Esophagus squamous epithelium (tissue), 5 donors: ENCODE data around the gene GAS2L2. TPM values are rescaled to one million over a fixed set of nuclear protein-coding genes. Genes with fewer than 3 reads are reported as not detected.

Source experiments
- DNase-seq: peaks from one replicate; lab custom pipeline; 2025; lab: John Stamatoyannopoulos, UW
- H3K27ac ChIP-seq, 4 donors: fragments of 200-600 bp; sonication (generic); one replicate each; pipeline ENCODE4 v1.5.1; 2016 to 2019; ENCODE audit warnings: mild to moderate bottlenecking in 1 of 4
- H3K27me3 ChIP-seq, 4 donors: fragments of 200-600 bp; sonication (generic); 1 replicate in 3 of 4; 2 replicates in 1 of 4; pipeline versions ENCODE4 v1.5.1 to v1.6.0; 2017 to 2021; ENCODE audit warnings: antibody characterized with exemption in 1 of 4
- H3K36me3 ChIP-seq, 3 donors: fragments of 200-600 bp; sonication (generic); one replicate each; pipeline ENCODE4 v1.5.1; 2016 to 2019
- H3K4me1 ChIP-seq, 3 donors: fragments of 200-600 bp; sonication (generic); one replicate each; pipeline ENCODE4 v1.5.1; 2017 to 2019
- H3K4me3 ChIP-seq, 4 donors: fragments of 200-600 bp; sonication (generic); 1 replicate in 3 of 4; 2 replicates in 1 of 4; pipeline ENCODE4 v1.5.1; 2016 to 2019; ENCODE audit warnings: mild to moderate bottlenecking in 2 of 4, moderate library complexity in 1 of 4
- H3K9me3 ChIP-seq, 3 donors: fragments of 200-600 bp; sonication (generic); one replicate each; pipeline ENCODE4 v1.5.1; 2016 to 2019
- CTCF ChIP-seq, 6 experiments: fragments of 450-650 bp in 4 of 6; fragments of 200-600 bp in 2 of 6; sonication (generic) in 2 of 6; IDR thresholded peaks; one replicate each; pipeline ENCODE4 v1.5.1; 2016 to 2019; ENCODE audit warnings: antibody characterized with exemption in 6 of 6, mild to moderate bottlenecking in 4 of 6, moderate library complexity in 4 of 6
- POLR2A ChIP-seq, 4 donors: fragments of 450-650 bp; IDR thresholded peaks; one replicate each; pipeline ENCODE4 v1.6.1; 2017; ENCODE audit warnings: antibody characterized with exemption in 4 of 4, mild to moderate bottlenecking in 4 of 4, moderate library complexity in 3 of 4
- WGBS, 2 donors: methylation state at CpG; one replicate each; pipeline ENCODE4 v1.1.5; 2018; 5-methylcytosine and 5-hydroxymethylcytosine counted together
- intact Hi-C: fragments of 100-400 bp; cut with DNase I; formaldehyde crosslinking; loops from one replicate; pipeline ENCODE4 v1.15.0; 2022
- total RNA-seq, 4 donors: library from RNA; depleted of rRNA; stranded (reverse); fragments of >200 nt; gene quantifications; one replicate each; pipeline ENCODE4 v1.1.0, GENCODE V29; 2016
- donor health status: DM: yes; HTN: yes; CAD: no.

GAS2L2 gene
- total RNA-seq, 4 donors from 2014 or later, result not detected

GRCh38 chr17:35700150-35700549 lies 52.9 kb downstream of the GAS2L2 start:
- H3K4me1 ChIP-seq, result no peaks in the 10 kb centered on the region
- intact Hi-C loops, result no loop called here
- no peak overlapping the region for H3K4me3 ChIP-seq
- no peak for DNase-seq
- H3K27me3 ChIP-seq, result no peaks in the 10 kb centered on the region
- no peak overlapping the region for H3K27ac ChIP-seq
- 89 to 93% methylated on average over 6 of the region's 6 CpGs for WGBS, 2 donors
- TF ChIP-seq POLR2A (IDR thresholded peaks at IDR 0.05) (no peak), CTCF (IDR thresholded peaks at IDR 0.05) (no peak)
- H3K36me3 ChIP-seq, result peaks cover 0 to 31% (median 1%) of the 10 kb centered on the region in 3 donors
- H3K9me3 ChIP-seq, result no peaks in the 10 kb centered on the region

DNA sequence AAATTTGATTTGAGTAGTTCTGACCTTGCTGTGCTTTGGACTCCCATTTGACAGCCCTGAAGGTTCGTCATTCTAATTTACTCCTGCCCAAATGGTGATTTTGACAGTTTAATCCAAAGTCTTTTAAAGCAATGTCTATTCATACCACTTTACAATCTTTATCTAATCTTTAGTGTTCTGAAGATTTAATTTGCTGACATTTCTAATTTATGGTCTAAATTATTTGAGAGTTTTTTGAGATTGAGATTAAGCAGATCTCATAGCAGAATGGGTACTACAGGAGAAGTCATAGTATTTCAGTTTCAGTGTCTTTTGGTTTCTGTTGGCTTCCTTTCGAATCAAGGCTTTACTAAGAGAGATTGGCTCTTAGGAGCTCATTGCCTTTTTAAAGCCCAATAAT lies 54.2 kb downstream of the GAS2L2 start:
- TF ChIP-seq CTCF (IDR thresholded peaks at IDR 0.05) (no peak), POLR2A (IDR thresholded peaks at IDR 0.05) (no peak)
- Histone ChIP-seq H3K36me3 (peaks cover 0 to 45% (median 8%) of the 10 kb centered on the region in 3 donors), H3K9me3 (no peaks in the 10 kb centered on the region), H3K4me1 (no peaks in the 10 kb centered on the region), H3K4me3 (no peak overlapping the region), H3K27me3 (no peaks in the 10 kb centered on the region), H3K27ac (no peak overlapping the region)
- DNase-seq, result no peak
- 95 to 98% methylated on average over 2 of the region's 2 CpGs for WGBS, 2 donors
- intact Hi-C loops, result loop anchor here (10.0 kb wide), 1 partner anchor 74 kb away; no protein-coding TSS in a partner anchor

GRCh38 chr17:35695613-35696012 lies 57.4 kb downstream of the GAS2L2 start:
- TF ChIP-seq CTCF (IDR thresholded peaks at IDR 0.05) (no peak), POLR2A (IDR thresholded peaks at IDR 0.05) (no peak)
- 82 to 88% methylated on average over 2 of the region's 2 CpGs for WGBS, 2 donors
- Histone ChIP-seq H3K4me3 (no peak overlapping the region), H3K4me1 (no peaks in the 10 kb centered on the region), H3K27me3 (no peaks in the 10 kb centered on the region), H3K36me3 (peaks cover 0 to 75% (median 14%) of the 10 kb centered on the region in 3 donors), H3K9me3 (no peaks in the 10 kb centered on the region), H3K27ac (no peak overlapping the region)
- intact Hi-C loops, result loop anchor here (10.0 kb wide), 1 partner anchor 71 kb away; no protein-coding TSS in a partner anchor
- no peak for DNase-seq

- Histone ChIP-seq H3K36me3 (peaks cover 0 to 80% (median 14%) of the 10 kb centered on the region in 3 donors), H3K27me3 (no peaks in the 10 kb centered on the region), H3K4me1 (no peaks in the 10 kb centered on the region), H3K27ac (no peak overlapping the region), H3K4me3 (no peak overlapping the region), H3K9me3 (no peaks in the 10 kb centered on the region)
- no peak for DNase-seq
- 79 to 85% methylated on average over 2 of the region's 2 CpGs for WGBS, 2 donors
- intact Hi-C loops, result loop anchor here (10.0 kb wide), 1 partner anchor 70 kb away; no protein-coding TSS in a partner anchor
- TF ChIP-seq CTCF (IDR thresholded peaks at IDR 0.05), result no peak
- TF ChIP-seq POLR2A (IDR thresholded peaks at IDR 0.05), result no peak
Observed at GRCh38 chr17:35694906-35695305, 58.1 kb downstream of the GAS2L2 start.

Other genes with a start within 250 kb of the GAS2L2 start
- gene SLFN12L, start 215.6 kb downstream of the GAS2L2 start, total RNA-seq, result 1 to 10 TPM in 3 of 4 donors, under 1 TPM in 1; 0.50 to 3.4 (median 1.2) TPM
- not detected for gene SLFN14, start 192.4 kb downstream of the GAS2L2 start, total RNA-seq
- 1 to 10 TPM in 3 of 4 donors, under 1 TPM in 1; 0.95 to 4.4 (median 3.6) TPM for gene PEX12, start 174.7 kb downstream of the GAS2L2 start, total RNA-seq
- gene AP2B1, start 165.9 kb downstream of the GAS2L2 start, total RNA-seq, result 10 to 100 TPM in 3 of 4 donors, 1 to 10 TPM in 1; 9.7 to 99.4 (median 37.4) TPM
- 1 to 10 TPM in 2 of 4 donors, under 1 TPM in 2; 0.34 to 1.5 (median 0.89) TPM for gene RASL10B, start 21.6 kb downstream of the GAS2L2 start, total RNA-seq
- not detected for gene C17orf50, start 7.6 kb upstream of the GAS2L2 start, total RNA-seq
- 10 to 100 TPM; 29.1 to 61.0 (median 35.2) TPM for gene MMP28, start 42.4 kb upstream of the GAS2L2 start, total RNA-seq
- 100 to 1,000 TPM in 1 of 4 donors, 10 to 100 TPM in 3; 48.7 to 111 (median 66.7) TPM for gene TAF15, start 56.2 kb upstream of the GAS2L2 start, total RNA-seq
- gene HEATR9, start 115.7 kb upstream of the GAS2L2 start, total RNA-seq, result under 1 TPM in 1 of 4 donors, not detected in 3; 0.15 TPM
- 10 to 100 TPM in 1 of 4 donors, 1 to 10 TPM in 3; 1.5 to 25.2 (median 2.8) TPM for gene CCL5, start 127.1 kb upstream of the GAS2L2 start, total RNA-seq
- gene RDM1, start 177.5 kb upstream of the GAS2L2 start, total RNA-seq, result 1 to 10 TPM in 1 of 4 donors, under 1 TPM in 3; 0.38 to 4.0 (median 0.45) TPM
- not detected for gene LYZL6, start 190.5 kb upstream of the GAS2L2 start, total RNA-seq
- gene CCL16, start 228.3 kb upstream of the GAS2L2 start, total RNA-seq, result under 1 TPM in 1 of 4 donors, not detected in 3; 0.95 TPM
- 10 to 100 TPM in 1 of 4 donors, 1 to 10 TPM in 3; 2.7 to 25.0 (median 5.6) TPM for gene CCL14, start 233.5 kb upstream of the GAS2L2 start, total RNA-seq
- not detected for gene CCL15, start 248.3 kb upstream of the GAS2L2 start, total RNA-seq